Common myeloid progenitor, CD34-positive (primary cell): ENCODE results near the gene TINAGL1.

Experiments used
- CTCF ChIA-PET: fragments of 350-600 bp; sonication (Branson Sonifier 250); formaldehyde crosslinking; loops from one replicate; lab custom pipeline; 2021; ENCODE audit warnings: antibody characterized with exemption; lab: Charles Lee
- POLR2A ChIA-PET: fragments of 350-600 bp; sonication (Branson Sonifier 250); formaldehyde crosslinking; loops from one replicate; lab custom pipeline; 2021; ENCODE audit warnings: antibody characterized with exemption; lab: Charles Lee
- DNase-seq, 3 donors: peaks; one replicate each; pipeline versions ENCODE4 v3.0.0 to v3.0.0-alpha.2; 2013
- H3K27ac ChIP-seq, 2 experiments: 1 replicate in 1 of 2; 2 replicates in 1 of 2; pipeline ENCODE4 v1.7.0; 2013; ENCODE audit warnings: inconsistent platforms in 2 of 2, low read length in 2 of 2, mild to moderate bottlenecking in 2 of 2, low read depth in 1 of 2, moderate library complexity in 1 of 2; ENCODE audit not compliant: severe bottlenecking in 2 of 2, insufficient read depth in 1 of 2, poor library complexity in 1 of 2
- H3K27me3 ChIP-seq, 5 experiments: replicated peaks in 2 of 5; 1 replicate in 3 of 5; 2 replicates in 2 of 5; pipeline versions ENCODE4 v1.6.1 to v1.7.0; 2013; ENCODE audit warnings: low read length in 4 of 5, mild to moderate bottlenecking in 2 of 5, moderate library complexity in 2 of 5, inconsistent platforms in 1 of 5; ENCODE audit not compliant: insufficient read depth in 5 of 5, control insufficient read depth in 4 of 5
- H3K36me3 ChIP-seq, 4 experiments: 1 replicate in 2 of 4; 2 replicates in 2 of 4; pipeline versions ENCODE4 v1.6.1 to v1.7.0; 2013; ENCODE audit warnings: low read length in 3 of 4, control low read depth in 1 of 4, mild to moderate bottlenecking in 1 of 4; ENCODE audit not compliant: control insufficient read depth in 4 of 4, insufficient read depth in 4 of 4
- H3K4me1 ChIP-seq, 4 experiments: 1 replicate in 3 of 4; 2 replicates in 1 of 4; pipeline versions ENCODE4 v1.6.1 to v1.7.1; 2013; ENCODE audit warnings: low read length in 3 of 4, mild to moderate bottlenecking in 3 of 4, control low read depth in 1 of 4, inconsistent platforms in 1 of 4, moderate library complexity in 1 of 4; ENCODE audit not compliant: control insufficient read depth in 4 of 4, insufficient read depth in 4 of 4; ENCODE audit errors: control extremely low read depth in 1 of 4
- H3K4me3 ChIP-seq, 7 experiments: 1 replicate in 4 of 7; 2 replicates in 3 of 7; pipeline versions ENCODE4 v1.5.1 to v1.7.0; 2013; ENCODE audit warnings: mild to moderate bottlenecking in 7 of 7, low read length in 6 of 7, moderate library complexity in 6 of 7, inconsistent platforms in 2 of 7, low read depth in 2 of 7, control low read depth in 1 of 7; ENCODE audit not compliant: insufficient read depth in 4 of 7, control insufficient read depth in 1 of 7; ENCODE audit errors: extremely low read depth in 1 of 7
- H3K9me3 ChIP-seq, 5 experiments: 1 replicate in 4 of 5; 2 replicates in 1 of 5; pipeline versions ENCODE4 v1.6.1 to v1.7.1; 2013; ENCODE audit warnings: low read length in 4 of 5, mild to moderate bottlenecking in 2 of 5, inconsistent platforms in 1 of 5, low read depth in 1 of 5, moderate library complexity in 1 of 5; ENCODE audit not compliant: control insufficient read depth in 4 of 5, insufficient read depth in 2 of 5; ENCODE audit errors: control extremely low read depth in 1 of 5
- WGBS: methylation state at CpG from one replicate; pipeline ENCODE4 v1.1.5; 2013; ENCODE audit not compliant: insufficient coverage; 5-methylcytosine and 5-hydroxymethylcytosine counted together

TINAGL1 gene

DNA sequence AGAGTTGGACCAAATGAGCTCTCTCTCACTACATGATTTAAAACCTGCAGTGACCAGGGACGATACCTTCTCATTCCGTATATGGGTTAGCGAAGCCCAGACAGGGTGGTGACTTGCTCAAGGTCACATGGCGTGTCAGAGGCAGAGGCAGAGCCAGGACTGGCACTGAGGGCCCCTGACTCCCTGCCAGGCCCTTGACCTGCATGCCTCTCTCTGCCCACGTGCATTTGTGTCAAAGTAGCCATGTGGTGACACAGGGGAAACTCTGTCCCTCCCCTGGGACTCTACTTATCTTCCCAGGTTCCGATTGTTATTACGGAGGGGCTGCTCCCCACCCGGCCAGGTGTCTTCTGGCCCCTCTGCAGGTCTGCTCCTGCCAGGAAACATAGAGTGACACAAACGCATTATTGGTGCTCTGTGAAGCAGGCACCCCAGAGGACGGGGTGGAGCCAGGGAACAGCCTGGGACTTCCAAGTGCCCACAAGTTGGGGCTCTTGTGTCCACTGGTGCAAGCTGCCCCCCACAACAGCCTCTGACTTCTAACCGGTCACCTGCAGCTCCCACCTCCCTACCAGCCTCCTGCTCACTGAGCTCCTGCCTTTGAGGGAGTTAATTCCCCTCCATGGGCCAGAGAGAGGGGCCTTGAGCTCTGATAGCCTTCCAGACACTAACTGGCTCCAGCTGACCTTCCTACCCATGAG, 7.3 kb upstream of the TINAGL1 start:
- H3K4me3 ChIP-seq, result no peak overlapping the region
- H3K27me3 ChIP-seq, result no peaks in the 10 kb centered on the region
- 93% methylated on average over 9 of the region's 11 CpGs for WGBS
- ChIA-PET POLR2A (interaction anchor here (0.6 kb wide), 1 partner anchor 15 kb away, joined by 4 read pairs; no protein-coding TSS in a partner anchor), CTCF (interaction anchor here (0.7 to 10.6 kb wide), 7 partner anchors 12 to 147 kb away, joined by 3 to 131 read pairs (median 3); no protein-coding TSS in a partner anchor)
- no peak for DNase-seq
- H3K9me3 ChIP-seq, result no peaks in the 10 kb centered on the region
- no peaks in the 10 kb centered on the region for H3K36me3 ChIP-seq
- H3K27ac ChIP-seq, result no peak overlapping the region
- peaks cover 7 to 28% (median 18%) of the 10 kb centered on the region in 4 experiments for H3K4me1 ChIP-seq

DNA sequence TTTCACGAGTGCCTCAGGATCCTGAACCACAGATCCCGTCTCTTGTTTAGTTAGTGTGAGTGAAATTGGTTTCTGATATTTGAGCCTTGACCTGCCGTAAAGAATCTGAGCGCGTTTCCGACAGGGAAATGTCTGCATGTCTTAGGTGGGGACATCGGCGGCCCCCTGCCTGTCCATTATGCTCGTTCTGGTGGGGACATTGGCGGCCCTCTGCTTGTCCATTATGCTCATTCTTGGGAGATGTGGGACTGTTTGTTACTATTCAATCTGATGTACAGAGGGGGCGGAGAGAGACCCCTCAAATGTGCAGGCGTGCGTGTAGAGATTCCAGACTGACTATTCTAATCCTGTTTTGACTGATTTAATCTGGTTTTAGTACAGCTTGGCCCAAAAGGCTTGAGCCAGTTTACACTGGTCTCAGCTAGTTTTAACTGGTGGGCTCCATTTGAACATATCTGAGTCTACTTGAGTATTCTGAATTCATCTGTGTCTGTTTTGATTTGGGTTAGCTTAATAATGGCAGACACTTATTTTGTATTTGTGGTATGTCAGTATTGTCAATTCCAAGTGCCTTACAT, 6.6 kb upstream of the TINAGL1 start:
- H3K9me3 ChIP-seq, result no peaks in the 10 kb centered on the region
- POLR2A ChIA-PET, result interaction anchor here (0.6 kb wide), 1 partner anchor 16 kb away, joined by 4 read pairs; no protein-coding TSS in a partner anchor
- DNase-seq, result no peak
- H3K4me1 ChIP-seq, result peaks cover 7 to 32% (median 19%) of the 10 kb centered on the region in 4 experiments
- H3K27ac ChIP-seq, result no peak overlapping the region
- 92% methylated on average over 7 of the region's 13 CpGs for WGBS
- no peaks in the 10 kb centered on the region for H3K36me3 ChIP-seq
- CTCF ChIA-PET, result interaction anchor here (1.0 to 10.6 kb wide), 9 partner anchors 13 to 148 kb away, joined by 3 to 131 read pairs (median 3); no protein-coding TSS in a partner anchor
- H3K4me3 ChIP-seq, result no peak overlapping the region
- no peaks in the 10 kb centered on the region for H3K27me3 ChIP-seq

DNA sequence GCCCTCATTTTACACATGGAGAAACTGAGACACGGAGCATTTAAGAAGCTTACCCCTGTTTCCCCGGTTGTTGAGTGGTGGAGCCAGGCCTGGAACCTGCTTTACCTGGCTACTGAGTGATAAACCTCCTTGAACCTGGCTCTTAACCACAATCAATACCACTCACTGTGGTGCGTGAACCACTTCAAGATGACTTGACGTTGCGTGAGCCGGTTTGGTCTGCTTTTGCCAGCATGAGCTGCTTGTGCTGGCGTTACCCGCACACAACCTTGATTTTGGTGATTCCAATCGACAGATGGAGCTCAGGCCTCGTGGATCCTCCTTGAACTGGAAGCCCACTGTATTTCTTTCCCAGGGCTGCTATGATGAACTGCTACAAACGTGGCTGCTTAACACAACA, 6.1 kb upstream of the TINAGL1 start:
- Histone ChIP-seq H3K27me3 (no peaks in the 10 kb centered on the region), H3K27ac (no peak overlapping the region), H3K36me3 (no peaks in the 10 kb centered on the region), H3K9me3 (no peaks in the 10 kb centered on the region), H3K4me3 (no peak overlapping the region), H3K4me1 (peaks cover 7 to 36% (median 19%) of the 10 kb centered on the region in 4 experiments)
- CTCF ChIA-PET, result interaction anchor here (1.0 to 10.6 kb wide), 10 partner anchors 14 to 219 kb away, joined by 3 to 131 read pairs (median 3); partner anchors contain the start of gene HCRTR1
- no peak for DNase-seq
- POLR2A ChIA-PET, result no interaction called here
- WGBS, result 97% methylated on average over 11 of the region's 11 CpGs

DNA sequence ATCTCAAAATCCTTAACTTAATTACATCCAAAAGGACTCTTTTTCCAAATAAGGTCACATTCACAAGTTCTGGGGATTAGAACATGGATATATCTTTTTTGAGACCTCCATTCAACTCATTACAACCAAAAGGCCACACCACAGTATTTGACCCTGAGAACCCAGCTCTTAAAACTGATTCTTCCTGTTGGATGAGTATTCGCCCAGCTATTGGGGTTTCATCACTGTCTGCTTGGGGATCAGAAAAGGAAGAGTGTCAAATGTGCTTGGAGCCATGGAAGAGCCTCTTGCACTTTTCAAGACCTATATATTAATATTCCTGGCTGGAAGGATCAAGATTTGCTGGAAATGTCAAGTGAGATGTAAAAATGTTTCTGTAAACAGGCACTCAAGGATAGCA, 5.4 kb upstream of the TINAGL1 start:
- H3K27ac ChIP-seq, result no peak overlapping the region
- peaks cover 7 to 43% (median 22%) of the 10 kb centered on the region in 4 experiments for H3K4me1 ChIP-seq
- ChIA-PET CTCF (interaction anchor here (0.8 to 10.6 kb wide), 11 partner anchors 9 to 218 kb away, joined by 3 to 131 read pairs (median 3); partner anchors contain the start of gene HCRTR1), POLR2A (interaction anchor here (0.5 kb wide), 1 partner anchor 16 kb away, joined by 5 read pairs; no protein-coding TSS in a partner anchor)
- no peak for DNase-seq
- no peaks in the 10 kb centered on the region for H3K9me3 ChIP-seq
- 100% methylated on average over 1 of the region's 1 CpG for WGBS
- no peaks in the 10 kb centered on the region for H3K36me3 ChIP-seq
- H3K27me3 ChIP-seq, result no peaks in the 10 kb centered on the region
- no peak overlapping the region for H3K4me3 ChIP-seq

DNA sequence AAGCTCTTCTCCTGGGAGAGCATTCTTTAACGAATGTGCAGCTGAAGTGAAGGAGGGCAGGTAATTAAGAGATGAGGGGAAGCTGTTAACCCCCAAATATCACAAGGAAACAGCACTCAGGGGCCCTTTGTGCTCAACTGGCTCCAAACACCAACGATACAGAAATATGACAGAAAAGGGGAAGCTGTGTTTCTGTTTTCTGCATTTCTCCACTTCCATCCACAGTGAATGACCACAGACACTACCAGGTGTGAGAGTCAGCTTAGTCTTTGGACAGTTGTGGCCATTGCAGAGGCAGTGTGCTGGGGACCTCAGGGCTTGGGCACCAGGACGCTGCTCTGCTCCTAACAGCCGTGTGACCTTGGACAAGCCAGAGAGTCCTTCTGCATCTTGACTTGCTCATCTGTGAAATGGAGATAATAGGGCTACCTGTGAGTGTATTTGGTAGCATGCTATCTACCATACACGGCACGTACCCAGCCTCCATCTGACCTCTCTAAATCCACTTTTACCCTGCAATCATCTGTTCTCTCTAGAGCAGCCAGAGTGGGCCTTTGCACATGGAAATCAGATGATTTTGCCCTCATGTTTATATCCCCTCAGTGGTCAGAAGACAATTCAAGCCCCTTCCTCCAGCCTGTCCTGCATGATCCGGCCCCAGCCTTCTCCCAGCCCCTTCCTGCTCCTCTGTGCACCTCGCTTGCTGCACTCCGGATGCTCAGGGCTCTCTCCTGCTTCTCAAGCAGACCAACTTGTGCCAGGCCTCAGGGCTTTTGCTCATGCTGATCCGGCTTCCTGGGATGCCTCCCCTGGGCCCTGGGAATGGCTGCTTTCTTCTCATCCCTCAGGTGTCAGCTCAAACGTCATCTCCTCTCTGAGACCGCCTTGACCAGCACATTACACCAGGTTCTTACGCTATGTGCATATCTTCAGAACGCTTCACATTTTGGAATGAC, 4.7 kb upstream of the TINAGL1 start:
- ChIA-PET CTCF (interaction anchor here (0.8 to 10.6 kb wide), 10 partner anchors 7 to 217 kb away, joined by 3 to 131 read pairs (median 4); partner anchors contain the start of gene HCRTR1), POLR2A (interaction anchor here (0.5 kb wide), 1 partner anchor 15 kb away, joined by 5 read pairs; no protein-coding TSS in a partner anchor)
- Histone ChIP-seq H3K27ac (no peak overlapping the region), H3K27me3 (peaks cover 0 to 2% (median 0%) of the 10 kb centered on the region in 5 experiments), H3K9me3 (no peaks in the 10 kb centered on the region), H3K4me1 (peaks cover 7 to 50% (median 30%) of the 10 kb centered on the region in 4 experiments), H3K36me3 (no peaks in the 10 kb centered on the region), H3K4me3 (no peak overlapping the region)
- DNase-seq, result peak in 2 of 3 donors; percentile 65 to 78
- 69% methylated on average over 8 of the region's 14 CpGs for WGBS

DNA sequence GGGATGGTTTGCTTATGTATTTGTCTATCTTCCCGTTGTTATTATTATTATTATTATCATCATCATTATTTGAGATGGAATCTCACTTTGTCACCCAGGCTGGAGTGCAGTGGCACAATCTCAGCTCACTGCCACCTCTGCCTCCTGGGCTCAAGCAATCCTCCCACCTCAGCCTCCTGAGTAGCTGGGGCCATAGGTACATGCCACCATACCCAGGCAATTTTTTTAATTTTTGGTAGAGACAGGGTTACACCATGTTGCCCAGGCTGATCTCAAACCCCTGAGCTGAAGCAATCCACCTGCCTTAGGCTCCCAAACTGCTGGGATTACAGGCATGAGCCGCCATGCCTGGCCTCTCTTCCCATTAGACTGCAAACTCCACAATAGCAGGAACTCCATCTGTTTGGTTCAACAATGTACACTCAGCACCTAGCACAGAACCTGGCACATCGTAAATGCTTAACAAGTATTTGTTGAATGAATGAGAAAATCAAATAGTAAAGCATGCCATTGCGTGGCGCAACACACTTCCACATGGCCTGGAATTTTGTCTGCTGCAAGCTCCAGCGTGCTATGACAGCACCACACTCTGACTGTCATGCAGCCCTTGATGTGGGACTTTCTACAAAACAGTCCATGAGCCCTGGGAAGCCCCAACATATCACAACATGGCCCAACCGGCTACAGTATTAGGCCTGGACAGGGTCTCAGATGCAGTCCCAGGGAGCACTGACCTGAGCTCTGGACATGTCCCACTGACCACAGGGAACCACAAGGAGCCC, 3.8 kb upstream of the TINAGL1 start:
- no peak overlapping the region for H3K4me3 ChIP-seq
- H3K27me3 ChIP-seq, result peaks cover 0 to 2% (median 0%) of the 10 kb centered on the region in 5 experiments
- POLR2A ChIA-PET, result no interaction called here
- 100% methylated on average over 5 of the region's 7 CpGs for WGBS
- peaks cover 7 to 59% (median 35%) of the 10 kb centered on the region in 4 experiments for H3K4me1 ChIP-seq
- no peaks in the 10 kb centered on the region for H3K36me3 ChIP-seq
- CTCF ChIA-PET, result interaction anchor here (1.0 to 2.6 kb wide), 2 partner anchors 8 to 30 kb away, joined by 3 to 14 read pairs; no protein-coding TSS in a partner anchor
- DNase-seq, result no peak
- no peaks in the 10 kb centered on the region for H3K9me3 ChIP-seq
- H3K27ac ChIP-seq, result no peak overlapping the region
